Myocyte (in vitro differentiated cells): Measurements from ENCODE around the gene GATAD2A. TPM values are rescaled to one million over a fixed set of nuclear protein-coding genes. Genes with fewer than 3 reads are reported as not detected.

Experiments
- DNase-seq: peaks from one replicate; pipeline ENCODE4 v3.0.0-alpha.2; 2012; ENCODE audit warnings: low read depth
- total RNA-seq: library from RNA; depleted of rRNA; stranded (reverse); fragments of >200 nt; gene quantifications from 2 replicates; pipeline ENCODE4 v1.2.3, GENCODE V29; 2014

The GATAD2A gene
- total RNA-seq, 1 donor from 2014 or later = 49.5 TPM

DNA sequence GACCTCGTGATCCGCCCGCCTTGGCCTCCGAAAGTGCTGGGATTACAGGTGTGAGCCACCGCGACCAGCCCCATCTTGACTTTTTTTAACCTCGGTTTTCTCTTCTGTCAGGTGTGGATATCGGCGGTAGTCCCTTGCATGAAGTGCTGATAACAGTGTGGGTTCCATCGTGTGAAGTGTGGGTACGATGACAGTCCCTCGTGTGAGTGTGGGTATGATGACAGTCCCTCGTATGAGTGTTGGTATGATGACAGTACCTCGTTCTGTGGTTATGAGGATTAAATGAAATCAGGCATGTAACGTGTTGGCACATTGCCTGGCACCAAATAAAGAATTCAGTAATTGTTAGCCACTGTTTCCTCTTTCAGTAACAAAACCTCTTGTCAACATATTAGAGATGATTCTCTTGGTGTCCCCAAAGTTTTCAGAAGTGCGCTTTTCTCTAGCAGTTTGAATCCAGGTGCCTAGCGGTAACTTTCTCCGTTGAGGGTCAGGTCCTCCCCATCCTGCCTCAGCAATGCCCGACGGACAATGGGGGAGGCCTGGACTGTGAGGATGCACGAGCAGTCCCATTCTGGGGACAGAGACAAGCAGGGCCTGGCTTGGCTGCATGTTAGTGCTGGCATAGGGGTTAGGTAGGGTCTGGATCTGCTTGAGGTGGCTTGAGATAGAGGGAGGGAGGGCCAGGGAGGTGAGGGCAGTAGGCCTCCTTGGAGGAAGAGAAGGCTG, 15.3 kb downstream of the GATAD2A start:
- DNase-seq = peak; percentile 29

GRCh38 chr19:19421299-19421696, 15.8 kb downstream of the GATAD2A start:
- no peak for DNase-seq

- no peak for DNase-seq
These were observed 16.7 kb downstream of the GATAD2A start for GRCh38 chr19:19422156-19422555.

GRCh38 chr19:19423322-19423721, 17.8 kb downstream of the GATAD2A start:
- DNase-seq = no peak

DNA sequence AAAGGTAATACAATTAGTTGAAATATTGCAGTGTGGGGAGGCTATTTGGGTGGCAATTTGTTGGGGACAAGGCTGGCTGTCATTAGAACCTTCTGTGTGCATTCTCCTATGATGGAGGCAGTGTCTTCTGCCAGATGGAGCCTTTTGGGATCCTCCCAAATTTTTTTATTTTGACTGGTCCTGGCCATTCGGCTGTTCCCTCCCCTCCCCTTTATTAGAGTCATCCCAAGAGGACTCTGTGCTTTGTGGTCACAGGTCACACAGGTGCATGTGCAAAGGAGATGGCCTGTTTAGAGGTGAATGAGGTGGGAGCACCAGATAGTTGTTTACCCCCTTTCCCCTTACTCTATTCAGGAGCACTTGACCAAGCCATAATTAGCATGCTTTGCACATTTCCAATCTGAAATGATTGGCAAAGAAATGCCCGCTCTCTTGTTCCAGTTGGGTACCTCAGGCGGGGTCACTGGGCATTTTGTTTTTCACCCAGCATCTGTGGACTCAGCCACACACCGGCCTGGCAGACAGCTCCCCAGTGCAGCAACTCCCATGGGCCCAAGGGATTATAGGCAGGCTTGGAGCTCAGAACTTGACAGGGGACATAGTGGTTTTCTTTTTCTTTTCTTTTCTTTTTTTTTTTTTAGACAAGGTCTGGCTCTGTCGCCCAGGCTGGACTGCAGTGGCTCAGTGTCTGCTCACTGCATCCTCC, 19.8 kb downstream of the GATAD2A start:
- DNase-seq = no peak

DNA sequence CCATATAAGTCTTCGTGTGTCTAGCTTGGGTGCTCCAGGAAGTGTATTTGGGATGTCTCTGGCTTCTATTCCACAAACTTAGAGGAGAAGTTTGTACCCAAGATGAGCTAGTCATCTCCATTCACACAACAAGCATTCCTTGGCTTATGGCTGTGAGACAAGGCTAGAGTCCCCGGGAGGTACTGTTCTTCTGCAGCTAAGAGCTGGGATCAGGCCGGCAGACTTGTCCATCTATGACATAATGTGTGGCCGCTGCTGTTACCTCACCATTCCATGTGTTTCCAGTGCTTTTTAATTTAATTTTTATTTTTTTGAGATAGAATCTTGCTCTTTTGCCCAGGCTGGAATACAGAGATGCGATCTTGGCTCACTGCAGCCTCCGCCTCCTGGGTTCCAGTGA, 20.7 kb downstream of the GATAD2A start:
- DNase-seq = no peak

- no peak for DNase-seq
These were observed 21.3 kb downstream of the GATAD2A start for GRCh38 chr19:19426799-19427198.

DNA sequence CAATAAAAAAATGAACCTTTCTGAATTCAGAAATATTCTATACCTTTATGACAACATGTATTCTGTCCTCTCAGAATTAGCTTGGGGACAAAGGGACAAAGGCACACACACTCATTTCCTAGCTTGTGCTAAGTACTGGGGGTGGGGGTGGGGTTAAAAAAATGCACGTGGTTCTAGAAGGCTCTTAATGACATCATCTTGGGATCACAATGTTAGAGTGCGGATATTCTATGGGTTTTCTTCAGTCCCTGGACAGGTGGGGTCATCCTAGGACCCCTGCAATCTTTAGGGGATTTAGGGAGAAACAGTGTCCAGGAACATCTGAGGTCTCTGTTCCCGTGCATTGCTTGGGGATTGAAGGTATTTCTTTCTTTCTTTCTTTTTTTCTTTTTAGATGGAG, 21.8 kb downstream of the GATAD2A start:
- DNase-seq = no peak

- no peak for DNase-seq
These were observed 22.5 kb downstream of the GATAD2A start for GRCh38 chr19:19427944-19428343.

- no peak for DNase-seq
These were observed 23.3 kb downstream of the GATAD2A start for GRCh38 chr19:19428746-19429145.

GRCh38 chr19:19429361-19429760, 23.9 kb downstream of the GATAD2A start:
- DNase-seq = no peak

DNA sequence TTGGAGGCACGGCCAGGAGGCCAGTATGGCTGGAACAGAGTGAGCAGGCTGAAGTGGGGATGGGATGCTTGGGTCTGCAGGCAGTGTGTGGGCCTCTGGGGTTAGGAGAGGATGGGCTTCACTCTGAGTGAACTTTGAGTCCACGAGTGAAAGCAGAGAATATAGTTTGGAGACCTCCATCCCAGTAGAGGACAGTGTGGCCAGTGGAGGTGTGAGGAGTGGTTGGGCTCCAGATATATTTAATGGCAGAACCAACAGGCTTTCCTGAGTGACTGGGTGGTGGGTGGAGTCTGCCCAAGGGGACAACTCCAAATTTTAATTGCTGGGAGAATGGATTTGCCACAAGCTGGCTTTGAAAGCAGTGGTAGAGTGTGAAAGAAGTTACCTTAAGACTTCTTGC, 27.3 kb downstream of the GATAD2A start:
- DNase-seq = no peak

GRCh38 chr19:19433666-19434213, 28.3 kb downstream of the GATAD2A start:
- no peak for DNase-seq

DNA sequence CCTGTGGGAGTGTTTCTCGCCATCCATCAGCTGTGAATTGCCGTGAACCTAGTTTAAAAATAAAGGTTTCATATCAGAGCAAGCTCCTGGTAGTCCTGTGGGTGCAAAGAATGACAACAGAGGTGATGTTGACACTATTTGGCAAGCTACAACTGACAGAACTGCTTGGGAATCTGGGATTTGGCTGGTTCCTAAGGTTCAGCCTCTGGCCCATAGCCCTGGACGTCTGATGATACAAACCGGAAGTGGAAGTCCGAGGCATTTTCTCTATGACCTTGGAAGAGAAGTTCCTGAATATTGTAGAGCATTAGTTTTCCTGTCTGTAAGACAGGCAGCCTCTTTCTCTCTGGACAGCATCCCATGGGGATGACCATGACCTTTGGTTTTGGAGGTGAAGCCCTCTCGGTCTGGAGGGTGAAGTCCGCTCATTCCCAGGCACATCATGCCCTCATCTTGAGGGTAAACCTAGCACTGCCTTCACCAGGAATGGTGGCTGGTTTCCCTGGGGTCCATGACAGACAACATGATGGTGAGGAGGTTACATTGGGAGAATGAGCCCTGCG, 29.1 kb downstream of the GATAD2A start:
- DNase-seq = peak; percentile 19

DNA sequence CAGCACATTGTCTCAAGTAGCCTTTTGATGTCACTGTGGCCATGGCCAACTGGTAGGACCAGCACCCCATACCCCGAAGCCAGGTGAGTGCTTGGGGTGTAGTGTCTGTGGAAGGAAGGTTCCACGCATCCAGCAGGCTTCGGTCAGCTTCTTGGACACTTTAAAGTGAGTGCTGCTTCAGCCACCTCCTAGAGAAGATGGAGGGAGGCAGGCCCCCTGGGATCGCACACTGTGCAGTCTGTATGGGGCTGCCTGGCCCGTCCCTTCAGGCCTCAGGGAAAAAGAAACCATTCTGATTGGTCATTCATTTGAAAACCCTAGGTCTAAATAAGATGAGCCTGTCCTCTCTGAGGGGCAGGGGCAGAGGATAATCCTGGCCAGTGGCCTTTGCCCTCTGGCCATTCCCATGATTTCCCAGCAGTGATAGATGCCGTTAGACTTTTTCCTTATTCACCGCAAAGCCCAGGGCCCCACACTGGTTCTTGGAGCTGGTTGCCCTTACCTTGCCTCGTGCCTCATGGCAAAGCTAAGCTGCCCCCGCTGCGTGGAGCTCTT, 30.7 kb downstream of the GATAD2A start:
- DNase-seq = no peak

- no peak for DNase-seq
These were observed 33.1 kb downstream of the GATAD2A start for GRCh38 chr19:19438366-19439175.

- no peak for DNase-seq
These were observed 33.7 kb downstream of the GATAD2A start for GRCh38 chr19:19439176-19439482.

GRCh38 chr19:19443283-19443682, 37.8 kb downstream of the GATAD2A start:
- no peak for DNase-seq

GRCh38 chr19:19443902-19444680, 38.6 kb downstream of the GATAD2A start:
- no peak for DNase-seq

DNA sequence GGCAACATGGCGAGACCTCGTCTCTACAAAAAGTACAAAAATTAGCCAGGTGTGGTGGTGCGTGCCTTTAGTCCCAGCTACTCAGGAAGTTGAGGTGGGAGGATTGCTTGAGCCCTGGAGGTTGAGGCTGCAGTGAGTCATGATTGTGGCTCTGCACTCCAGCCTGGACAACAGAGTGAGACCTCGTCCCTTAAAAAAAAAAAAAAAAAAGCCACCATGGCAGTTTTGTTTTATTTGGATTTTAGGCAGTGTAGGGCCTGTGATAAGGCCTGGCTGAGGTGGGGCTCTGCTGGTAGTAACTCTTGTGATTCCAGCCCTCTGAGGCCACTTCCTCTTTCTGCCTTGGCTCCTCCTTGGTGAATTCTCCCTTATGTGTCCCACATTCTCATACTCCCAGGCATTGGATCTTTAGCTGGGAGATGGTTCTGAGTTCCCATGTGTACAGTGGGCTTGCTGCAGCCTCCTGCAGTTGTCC, 39.2 kb downstream of the GATAD2A start:
- DNase-seq = no peak
